Right lobe of liver (tissue), 6 donors: ENCODE data around the gene ALDH4A1. TPM values are rescaled to one million over a fixed set of nuclear protein-coding genes. Genes with fewer than 3 reads are reported as not detected.
A peak's percentile ranks its signal among the peaks of the same experiment; 100 is the strongest.
"Not testable (repeated sequence)": the region's sequence is repeated elsewhere in the genome, so short reads cannot be mapped to it uniquely, and the experiment has no call there.

Experiments
- ATAC-seq, 4 donors: fragments of 200-7000 bp; cut with Tn5 transposase; one replicate each; pipeline ENCODE4 v1.9.1; 2020; ENCODE audit warnings: mild to moderate bottlenecking in 4 of 4, moderate library complexity in 4 of 4
- DNase-seq, 3 donors: peaks; one replicate each; pipeline ENCODE4 v3.0.0-alpha.2; 2020
- H3K27ac ChIP-seq, 3 donors: fragments of 200-600 bp; one replicate each; pipeline ENCODE4 v1.8.0; 2022
- H3K27me3 ChIP-seq, 2 donors: fragments of 200-600 bp; one replicate each; pipeline ENCODE4 v1.8.0; 2022
- H3K36me3 ChIP-seq, 4 donors: fragments of 200-600 bp; sonication (generic) in 1 of 4; one replicate each; pipeline versions ENCODE4 v1.5.1 to v1.8.0; 2017 to 2022; ENCODE audit warnings: control low read depth in 1 of 4
- H3K4me1 ChIP-seq, 4 donors: fragments of 200-600 bp; sonication (generic) in 1 of 4; one replicate each; pipeline versions ENCODE4 v1.5.1 to v1.8.0; 2017 to 2022; ENCODE audit warnings: control low read depth in 1 of 4
- H3K4me3 ChIP-seq, 3 donors: fragments of 200-600 bp; one replicate each; pipeline ENCODE4 v1.8.0; 2022
- H3K9me3 ChIP-seq, 4 donors: fragments of 200-600 bp; sonication (generic) in 1 of 4; one replicate each; pipeline versions ENCODE4 v1.5.1 to v1.8.0; 2017 to 2022; ENCODE audit warnings: control low read depth in 1 of 4
- POLR2A ChIP-seq: fragments of 450-650 bp; IDR thresholded peaks from one replicate; pipeline ENCODE4 v1.6.1; 2017; ENCODE audit warnings: antibody characterized with exemption, mild to moderate bottlenecking
- WGBS: methylation state at CpG from one replicate; pipeline ENCODE4 v1.1.6; 2018; ENCODE audit warnings: low coverage, low lambda C conversion rate; ENCODE audit not compliant: insufficient coverage; ENCODE audit errors: missing lambda C conversion rate; 5-methylcytosine and 5-hydroxymethylcytosine counted together
- intact Hi-C, 2 donors: fragments of 100-400 bp; cut with DNase I; formaldehyde crosslinking; loops; one replicate each; pipeline versions ENCODE4 v1.11.2 to v1.14.1; 2022
- total RNA-seq, 6 experiments: library from RNA; depleted of rRNA in 2 of 6; stranded (reverse); fragments of >200 nt in 2 of 6; fragmentation: NEBNext Ultra II Directional in 3 of 6; extraction: Animal tissue kit (Norgen Biotek cat#: 25700) in 3 of 6; gene quantifications; one replicate each; pipeline versions ENCODE4 v1.1.0 to v1.2.4, GENCODE V29; 2016 to 2023
- TF ChIP-seq, protein P1 (sequence below), 4 donors: fragments of 200-600 bp in 3 of 4; fragments of 450-650 bp in 1 of 4; IDR thresholded peaks; one replicate each; pipeline versions ENCODE4 v1.5.1 to v1.8.0; 2016 to 2022; ENCODE audit warnings: antibody characterized with exemption in 4 of 4, mild to moderate bottlenecking in 2 of 4
- donor health status: DM: no; HTN: yes; CAD: no.
- donor health status: DM: no; HTN: no; CAD: no.
- donor health status: DM: no; HTN: no; CAD: no.
- donor health status: DM: no; HTN: yes; CAD: no.
- donor health status: DM: no; HTN: yes; CAD: no.

Gene ALDH4A1
- total RNA-seq, 6 experiments from 2014 or later = 218 to 364 (median 265) TPM

DNA sequence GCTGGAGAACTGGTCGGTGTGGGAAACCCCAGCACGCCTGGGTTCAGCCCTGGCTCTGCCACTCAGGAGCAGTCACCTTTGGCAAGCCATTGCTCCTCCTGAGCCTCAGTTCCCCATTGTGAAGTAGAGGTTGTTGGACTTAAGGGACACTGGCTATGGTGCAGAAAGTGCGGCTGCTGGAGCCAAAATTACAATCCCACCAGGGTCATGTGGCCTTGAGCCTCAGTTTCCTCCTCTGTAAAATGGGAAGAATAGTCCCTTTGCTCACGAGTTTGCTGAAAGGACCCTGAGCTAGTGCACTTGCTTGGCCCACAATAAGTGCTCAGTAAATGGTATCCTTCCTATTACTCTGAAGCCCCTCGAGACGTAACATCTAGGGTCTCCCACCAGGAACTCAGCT lies 28.3 kb downstream of the ALDH4A1 start:
- DNase-seq = no peak
- TF ChIP-seq POLR2A = no peak
- TF ChIP-seq, protein P1, sequence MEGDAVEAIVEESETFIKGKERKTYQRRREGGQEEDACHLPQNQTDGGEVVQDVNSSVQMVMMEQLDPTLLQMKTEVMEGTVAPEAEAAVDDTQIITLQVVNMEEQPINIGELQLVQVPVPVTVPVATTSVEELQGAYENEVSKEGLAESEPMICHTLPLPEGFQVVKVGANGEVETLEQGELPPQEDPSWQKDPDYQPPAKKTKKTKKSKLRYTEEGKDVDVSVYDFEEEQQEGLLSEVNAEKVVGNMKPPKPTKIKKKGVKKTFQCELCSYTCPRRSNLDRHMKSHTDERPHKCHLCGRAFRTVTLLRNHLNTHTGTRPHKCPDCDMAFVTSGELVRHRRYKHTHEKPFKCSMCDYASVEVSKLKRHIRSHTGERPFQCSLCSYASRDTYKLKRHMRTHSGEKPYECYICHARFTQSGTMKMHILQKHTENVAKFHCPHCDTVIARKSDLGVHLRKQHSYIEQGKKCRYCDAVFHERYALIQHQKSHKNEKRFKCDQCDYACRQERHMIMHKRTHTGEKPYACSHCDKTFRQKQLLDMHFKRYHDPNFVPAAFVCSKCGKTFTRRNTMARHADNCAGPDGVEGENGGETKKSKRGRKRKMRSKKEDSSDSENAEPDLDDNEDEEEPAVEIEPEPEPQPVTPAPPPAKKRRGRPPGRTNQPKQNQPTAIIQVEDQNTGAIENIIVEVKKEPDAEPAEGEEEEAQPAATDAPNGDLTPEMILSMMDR (IDR thresholded peaks at IDR 0.05) = no peak

DNA sequence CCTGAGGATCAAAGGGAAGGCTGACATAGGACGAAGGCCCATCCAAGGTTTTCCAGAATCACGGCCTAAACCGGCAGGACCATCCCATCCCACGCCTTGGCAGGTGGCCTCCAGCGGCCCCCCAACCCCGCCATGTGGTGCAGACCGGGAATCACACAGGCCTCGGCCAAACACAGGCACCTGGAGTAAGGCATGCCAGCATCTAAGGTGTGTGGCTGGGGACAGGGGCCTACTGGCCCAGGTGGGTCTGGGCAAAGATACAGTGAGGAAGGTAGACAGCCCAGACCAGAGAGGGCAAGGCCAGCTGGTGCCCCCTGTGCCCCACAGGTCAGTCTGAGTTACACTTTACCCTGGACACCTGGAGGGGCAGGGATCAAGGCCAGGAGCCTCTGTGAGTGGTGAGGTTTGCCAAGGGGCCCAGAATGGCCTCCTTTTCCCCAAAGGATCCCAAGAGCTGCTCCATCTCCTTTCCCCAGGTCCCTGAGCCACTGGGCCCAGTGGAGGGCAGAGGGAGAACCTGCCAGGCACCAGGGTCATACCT lies 30.2 kb downstream of the ALDH4A1 start:
- no peak for TF ChIP-seq POLR2A
- TF ChIP-seq, protein P1 (IDR thresholded peaks at IDR 0.05) = no peak
- no peak overlapping the region for H3K27ac ChIP-seq
- H3K27me3 ChIP-seq = no peaks in the 10 kb centered on the region
- intact Hi-C loops = no loop called here
- WGBS = no CpG with 5 or more reads among the region's 8 CpGs
- peaks cover 0 to 43% (median 20%) of the 10 kb centered on the region in 4 donors for H3K36me3 ChIP-seq
- peaks cover 0 to 9% (median 0%) of the 10 kb centered on the region in 4 donors for H3K4me1 ChIP-seq
- H3K4me3 ChIP-seq = no peak overlapping the region
- ATAC-seq (no peak), DNase-seq (no peak)
- no peaks in the 10 kb centered on the region for H3K9me3 ChIP-seq

More for the DNA sequence above, 28.3 kb downstream of the ALDH4A1 start:
- 80% methylated on average over 2 of the region's 6 CpGs for WGBS
- Histone ChIP-seq H3K9me3 (no peaks in the 10 kb centered on the region), H3K27me3 (no peaks in the 10 kb centered on the region), H3K27ac (no peak overlapping the region), H3K4me3 (no peak overlapping the region), H3K36me3 (peaks cover 0 to 55% (median 26%) of the 10 kb centered on the region in 4 donors), H3K4me1 (peaks cover 0 to 9% (median 0%) of the 10 kb centered on the region in 4 donors)
- no peak for ATAC-seq
- intact Hi-C loops = no loop called here

DNA sequence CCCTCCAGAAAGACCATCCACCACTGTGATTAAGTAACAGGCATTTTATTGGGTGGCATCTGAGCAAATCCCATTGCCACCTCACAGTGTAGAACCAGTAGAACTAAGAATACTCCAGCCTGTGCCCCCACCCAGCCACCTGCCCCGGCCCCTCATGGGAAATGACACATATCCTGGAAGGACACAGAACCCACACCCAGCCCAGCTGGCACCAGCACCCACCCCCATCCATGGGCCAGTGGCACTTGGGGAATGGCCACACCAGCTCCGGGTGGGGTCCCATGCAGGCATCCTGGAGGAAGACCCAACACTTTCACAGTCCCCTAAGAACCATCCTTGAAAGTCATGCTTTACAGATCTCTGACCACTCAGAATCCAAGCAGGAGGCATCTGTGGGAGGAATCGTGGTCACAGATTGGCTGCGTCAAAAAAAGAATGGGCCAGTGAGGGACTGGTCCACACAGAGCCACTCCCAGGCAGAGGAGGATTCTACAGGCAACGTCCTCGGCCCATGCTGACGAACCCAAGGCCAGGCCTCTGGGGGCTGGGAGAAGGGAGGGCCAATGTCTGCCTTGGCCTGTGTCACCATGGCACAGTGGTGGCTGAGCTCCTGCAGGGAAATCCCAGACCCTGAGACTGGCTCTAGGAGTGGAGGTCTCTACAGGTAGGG lies 30.8 kb downstream of the ALDH4A1 start:
- no peak for DNase-seq
- Histone ChIP-seq H3K9me3 (no peaks in the 10 kb centered on the region), H3K36me3 (peaks cover 0 to 37% (median 19%) of the 10 kb centered on the region in 4 donors), H3K27me3 (no peaks in the 10 kb centered on the region), H3K4me1 (peaks cover 0 to 9% (median 0%) of the 10 kb centered on the region in 4 donors), H3K27ac (no peak overlapping the region), H3K4me3 (no peak overlapping the region)
- intact Hi-C loops = no loop called here
- no CpG with 5 or more reads among the region's 7 CpGs for WGBS
- no peak for TF ChIP-seq POLR2A
- TF ChIP-seq, protein P1 (IDR thresholded peaks at IDR 0.05) = no peak
- no peak for ATAC-seq

DNA sequence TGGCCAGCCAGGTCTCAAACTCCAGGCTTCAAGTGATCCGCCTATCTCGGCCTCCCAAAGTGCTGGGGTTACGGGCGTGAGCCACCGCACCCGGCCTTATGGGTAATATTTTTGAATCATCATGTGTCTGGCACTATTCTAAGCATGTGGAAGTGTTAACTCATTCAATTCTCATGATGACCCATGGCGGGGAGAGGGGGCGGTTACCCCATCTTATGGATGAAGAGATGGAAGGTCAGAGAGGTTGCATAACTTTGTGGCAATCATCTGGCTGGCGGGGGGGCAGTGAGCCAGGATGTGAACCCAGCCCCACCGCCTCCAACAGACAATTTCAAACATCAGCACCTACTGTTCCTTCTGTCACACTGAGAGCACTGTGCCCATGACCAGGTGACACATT lies 31.4 kb downstream of the ALDH4A1 start:
- TF ChIP-seq, protein P1 (IDR thresholded peaks at IDR 0.05) = no peak
- TF ChIP-seq POLR2A = no peak
- no peak for ATAC-seq
- no peaks in the 10 kb centered on the region for H3K9me3 ChIP-seq
- H3K27me3 ChIP-seq = no peaks in the 10 kb centered on the region
- no peak overlapping the region for H3K27ac ChIP-seq
- DNase-seq = no peak
- no peak overlapping the region for H3K4me3 ChIP-seq
- intact Hi-C loops = no loop called here
- WGBS = 65% methylated on average over 10 of the region's 10 CpGs
- H3K36me3 ChIP-seq = peaks cover 0 to 34% (median 17%) of the 10 kb centered on the region in 4 donors
- peaks cover 0 to 9% (median 0%) of the 10 kb centered on the region in 4 donors for H3K4me1 ChIP-seq

DNA sequence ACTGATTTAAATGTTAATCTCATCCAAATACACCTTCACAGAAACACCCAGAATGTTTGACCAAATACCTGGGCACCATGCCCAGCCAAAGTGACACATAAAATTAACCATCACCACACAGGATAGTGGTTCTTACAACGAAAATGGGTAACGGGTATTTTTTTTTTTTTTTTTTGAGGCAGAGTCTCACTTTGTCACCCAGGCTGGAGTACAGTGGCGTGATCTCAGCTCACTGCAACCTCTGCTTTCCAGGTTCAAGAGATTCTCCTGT lies 31.8 kb downstream of the ALDH4A1 start:
- peaks cover 0 to 32% (median 15%) of the 10 kb centered on the region in 4 donors for H3K36me3 ChIP-seq
- intact Hi-C loops, H3K4me1 ChIP-seq, H3K27me3 ChIP-seq, H3K9me3 ChIP-seq, H3K27ac ChIP-seq, DNase-seq, H3K4me3 ChIP-seq: not testable (repeated sequence)
- ATAC-seq = peak in 1 of 4 donors; percentile 37
- WGBS = 19% methylated on average over 2 of the region's 3 CpGs
